Dendritic cell treated with granulocyte-macrophage colony-stimulating factor and Interleukin-4, amounts not matched to agents 40 ng/mL and 50 ng/mL, for 4 days (primary cell): ENCODE results near the gene RAC2.
A peak's percentile ranks its signal among the peaks of the same experiment; 100 is the strongest.

ENCODE experiments used
- H3K27ac Mint-ChIP-seq: one replicate; pipeline ENCODE4 v1.8.0; 2022; ENCODE audit warnings: mild to moderate bottlenecking, mixed read lengths
- H3K27me3 Mint-ChIP-seq: one replicate; pipeline ENCODE4 v1.8.0; 2022; ENCODE audit warnings: mild to moderate bottlenecking, mixed read lengths
- H3K36me3 Mint-ChIP-seq: one replicate; pipeline ENCODE4 v1.8.0; 2022; ENCODE audit warnings: low read depth, mixed read lengths
- H3K4me1 Mint-ChIP-seq: one replicate; pipeline ENCODE4 v1.8.0; 2022; ENCODE audit warnings: low read depth, mixed read lengths
- H3K4me3 Mint-ChIP-seq: one replicate; pipeline ENCODE4 v1.8.0; 2022; ENCODE audit warnings: mild to moderate bottlenecking, moderate library complexity, mixed read lengths
- H3K9me3 Mint-ChIP-seq: one replicate; pipeline ENCODE4 v1.8.0; 2022; ENCODE audit warnings: mixed read lengths
- intact Hi-C: fragments of 100-400 bp; cut with micrococcal nuclease; formaldehyde crosslinking; loops from one replicate; pipeline ENCODE4 v1.15.0; 2022

The RAC2 gene

DNA sequence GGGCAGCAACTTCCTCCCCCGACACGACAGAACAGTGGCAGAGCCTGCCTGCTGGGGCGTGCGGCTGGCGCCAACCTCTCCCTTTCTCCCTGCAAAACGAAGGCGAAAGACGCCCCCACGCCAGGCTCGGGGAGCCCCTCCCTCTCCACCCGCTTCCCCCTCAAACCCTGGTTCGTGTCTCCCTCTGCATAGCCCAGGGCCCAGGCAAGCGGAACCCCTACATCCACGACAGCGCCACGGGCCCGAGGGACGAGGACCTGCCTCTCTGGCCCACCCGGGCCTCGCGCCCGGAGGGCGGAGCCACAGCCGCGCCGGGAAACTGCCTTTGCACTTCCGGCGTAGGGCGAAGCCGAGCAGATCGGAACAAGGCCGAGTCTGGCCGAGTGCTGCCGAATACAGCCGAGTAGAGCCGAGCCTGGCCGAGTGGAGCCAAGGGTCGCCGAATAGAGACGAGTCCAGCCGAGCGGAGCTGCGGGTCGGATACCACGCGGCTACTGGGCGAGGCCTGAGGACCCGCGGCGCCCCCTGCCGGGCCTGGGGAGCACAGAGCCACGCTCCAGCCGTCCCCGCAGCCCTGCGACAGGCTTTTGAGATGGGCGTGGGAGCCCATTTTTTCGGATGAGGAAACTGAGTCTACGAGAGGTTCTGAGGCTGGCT lies 44.8 kb downstream of the RAC2 start:
- H3K4me1 Mint-ChIP-seq: peaks cover 31% of the 10 kb centered on the region
- intact Hi-C loops: loop anchor here (2.0 kb wide), 1 partner anchor 122 kb away; no protein-coding TSS in a partner anchor
- H3K27me3 Mint-ChIP-seq: peaks cover 8% of the 10 kb centered on the region
- H3K36me3 Mint-ChIP-seq: no peaks in the 10 kb centered on the region
- peak overlapping the region; percentile 87 for H3K4me3 Mint-ChIP-seq
- no peaks in the 10 kb centered on the region for H3K9me3 Mint-ChIP-seq
- H3K27ac Mint-ChIP-seq: peak overlapping the region; percentile 88

DNA sequence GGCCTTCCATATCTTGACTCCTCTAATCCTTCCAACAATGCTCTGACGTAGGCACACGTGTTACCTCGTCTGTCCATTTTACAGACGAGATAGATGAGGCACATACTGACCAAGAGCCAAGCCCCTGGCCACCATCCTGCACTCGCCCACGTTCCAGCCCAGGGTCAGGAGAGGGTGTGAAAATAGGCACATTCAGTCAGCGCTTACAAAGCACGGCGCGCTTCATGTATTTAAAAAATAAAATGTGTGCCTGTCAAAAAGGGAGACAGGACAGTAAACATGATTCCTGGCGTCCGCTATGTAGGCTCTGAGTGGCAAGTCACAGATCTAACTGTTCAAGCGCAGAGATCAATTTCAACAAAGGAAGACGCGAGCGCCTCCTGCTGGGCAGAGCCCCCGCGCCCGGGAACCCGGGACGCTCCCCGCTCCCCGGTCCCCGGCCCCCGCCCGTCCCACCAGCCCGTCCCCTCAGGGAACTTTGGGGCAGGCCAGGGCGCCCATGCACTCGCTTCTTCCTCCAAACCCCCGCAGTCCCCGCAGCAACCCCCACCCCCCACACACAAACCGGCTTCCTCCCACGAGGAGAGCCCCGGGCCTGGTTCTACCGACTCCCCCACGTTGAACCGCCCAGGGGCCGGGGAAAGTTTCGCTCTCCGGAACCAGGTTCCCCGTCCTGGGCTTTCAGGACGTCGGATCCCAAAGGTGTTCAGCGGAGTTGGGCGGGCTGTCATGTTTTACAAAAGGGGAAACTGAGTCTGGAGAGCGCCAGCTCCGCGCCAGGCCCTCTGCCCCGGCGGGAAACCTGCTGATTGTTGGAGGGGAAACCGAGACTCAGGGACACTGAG lies 45.6 kb downstream of the RAC2 start:
- Mint-ChIP-seq H3K4me1 (peaks cover 34% of the 10 kb centered on the region), H3K27ac (peak overlapping the region; percentile 88), H3K36me3 (no peaks in the 10 kb centered on the region), H3K4me3 (peak overlapping the region; percentile 87), H3K9me3 (no peaks in the 10 kb centered on the region), H3K27me3 (peaks cover 8% of the 10 kb centered on the region)
- intact Hi-C loops: loop anchor here (1.0 to 2.0 kb wide), 2 partner anchors 32 to 122 kb away; no protein-coding TSS in a partner anchor

DNA sequence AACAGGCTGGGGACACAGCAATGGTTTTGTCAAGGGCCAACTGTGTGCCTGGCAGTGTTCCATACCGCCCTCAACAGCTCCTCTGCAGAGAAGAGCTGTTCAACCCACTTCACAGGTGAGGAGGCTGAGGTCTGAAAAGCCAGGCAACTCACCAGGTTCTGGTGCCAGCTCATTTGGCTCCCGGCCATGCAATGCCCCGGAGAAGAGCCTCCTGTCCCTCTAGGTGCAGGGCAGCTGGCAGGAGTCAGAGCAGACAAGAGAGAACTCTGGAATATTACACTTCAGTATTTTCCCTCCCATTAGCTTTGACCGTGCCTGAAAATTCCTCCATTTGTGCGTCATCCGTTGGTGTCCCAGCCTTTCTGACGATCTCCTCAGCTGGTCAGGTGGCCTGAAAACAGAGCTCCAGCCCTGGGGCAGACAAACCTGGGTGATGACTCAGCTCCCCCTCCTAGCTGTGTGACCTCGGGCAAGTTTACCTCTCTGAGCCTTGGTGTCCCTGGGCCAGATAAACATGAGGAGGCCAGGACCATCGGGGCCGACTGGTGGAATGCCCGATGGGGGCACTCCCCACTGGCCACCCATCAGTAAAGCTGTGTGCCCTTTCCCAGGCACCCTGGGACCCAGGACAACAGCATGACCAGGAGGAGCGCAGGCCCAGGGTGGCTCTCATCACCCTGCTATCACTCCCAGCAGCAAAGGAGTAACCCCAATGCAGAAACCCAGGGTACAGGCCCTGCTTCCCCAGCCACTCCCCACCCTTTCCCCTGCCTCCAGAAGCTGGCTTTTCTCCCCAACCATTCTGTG lies 46.4 kb downstream of the RAC2 start:
- Mint-ChIP-seq H3K36me3 (no peaks in the 10 kb centered on the region), H3K27me3 (peaks cover 8% of the 10 kb centered on the region), H3K9me3 (no peaks in the 10 kb centered on the region), H3K4me1 (peaks cover 35% of the 10 kb centered on the region), H3K27ac (no peak overlapping the region), H3K4me3 (no peak overlapping the region)
- intact Hi-C loops: loop anchor here (1.0 to 2.0 kb wide), 2 partner anchors 31 to 121 kb away; no protein-coding TSS in a partner anchor

DNA sequence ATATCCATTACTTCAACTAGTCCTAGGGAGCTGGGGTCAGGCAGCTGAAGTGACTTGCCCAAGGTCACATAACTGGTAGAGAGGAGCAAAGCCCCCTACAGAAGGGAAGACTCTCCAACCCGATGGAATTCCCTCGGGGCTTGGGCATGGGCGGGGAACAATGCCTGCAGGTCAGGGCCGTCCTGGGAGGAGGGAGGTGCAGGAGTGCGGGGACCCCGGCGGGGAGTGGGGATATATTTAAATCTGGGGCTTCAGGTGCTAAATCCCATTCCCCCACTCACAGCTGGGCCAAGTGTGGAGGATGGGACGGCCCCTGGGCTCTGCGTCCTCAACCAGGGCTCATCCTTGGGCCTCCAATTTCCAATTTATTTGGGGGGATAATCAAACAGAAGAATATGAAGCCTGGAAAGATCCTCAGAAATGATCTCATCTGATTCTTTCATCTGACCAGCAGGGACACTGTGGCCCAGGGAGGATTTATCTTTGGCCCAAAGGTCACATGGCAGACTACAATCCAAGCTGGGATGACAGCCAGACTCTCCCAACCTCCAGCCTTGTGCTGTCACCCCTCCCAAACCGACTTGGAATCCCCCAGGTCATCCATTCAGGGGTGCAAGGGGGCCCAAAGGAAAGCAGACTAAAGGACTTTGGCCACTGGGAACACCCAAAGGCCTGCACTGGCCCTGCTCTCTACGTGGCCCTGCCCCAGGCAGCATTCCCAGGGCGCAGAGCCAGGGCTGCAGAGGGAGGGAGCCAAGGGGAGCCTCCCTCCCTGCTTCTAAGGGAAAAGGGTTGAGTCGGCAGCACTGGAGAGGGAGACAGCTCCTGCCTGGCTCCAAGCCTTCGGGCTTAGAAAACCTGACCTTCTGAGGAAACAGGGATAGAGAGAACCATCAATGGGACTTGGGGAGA lies 47.3 kb downstream of the RAC2 start:
- Mint-ChIP-seq H3K4me1 (peaks cover 35% of the 10 kb centered on the region), H3K27ac (no peak overlapping the region), H3K4me3 (no peak overlapping the region), H3K27me3 (peaks cover 8% of the 10 kb centered on the region), H3K36me3 (no peaks in the 10 kb centered on the region), H3K9me3 (no peaks in the 10 kb centered on the region)
- intact Hi-C loops: no loop called here

DNA sequence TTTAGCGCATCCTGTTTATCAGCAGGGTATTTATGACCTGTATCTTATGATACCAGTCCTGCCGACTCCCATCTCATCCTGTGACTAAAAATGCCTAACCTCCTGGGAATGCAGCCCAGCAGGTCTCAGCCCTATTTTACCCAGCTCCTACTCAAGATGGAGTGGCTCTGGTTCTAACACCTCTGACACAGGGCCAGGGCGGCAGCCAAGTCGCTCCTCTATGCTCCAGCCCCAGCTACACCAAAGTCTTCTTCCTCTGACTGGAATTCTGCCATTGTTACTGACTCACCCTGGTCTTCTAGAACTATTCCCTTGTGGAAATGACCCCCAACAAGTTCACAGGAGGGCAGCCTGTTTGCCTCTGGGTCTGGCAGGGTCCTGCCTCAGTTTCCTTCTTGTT lies 48.1 kb downstream of the RAC2 start:
- peaks cover 33% of the 10 kb centered on the region for H3K4me1 Mint-ChIP-seq
- peaks cover 8% of the 10 kb centered on the region for H3K27me3 Mint-ChIP-seq
- no peak overlapping the region for H3K4me3 Mint-ChIP-seq
- intact Hi-C loops: no loop called here
- H3K9me3 Mint-ChIP-seq: no peaks in the 10 kb centered on the region
- H3K27ac Mint-ChIP-seq: no peak overlapping the region
- H3K36me3 Mint-ChIP-seq: no peaks in the 10 kb centered on the region

DNA sequence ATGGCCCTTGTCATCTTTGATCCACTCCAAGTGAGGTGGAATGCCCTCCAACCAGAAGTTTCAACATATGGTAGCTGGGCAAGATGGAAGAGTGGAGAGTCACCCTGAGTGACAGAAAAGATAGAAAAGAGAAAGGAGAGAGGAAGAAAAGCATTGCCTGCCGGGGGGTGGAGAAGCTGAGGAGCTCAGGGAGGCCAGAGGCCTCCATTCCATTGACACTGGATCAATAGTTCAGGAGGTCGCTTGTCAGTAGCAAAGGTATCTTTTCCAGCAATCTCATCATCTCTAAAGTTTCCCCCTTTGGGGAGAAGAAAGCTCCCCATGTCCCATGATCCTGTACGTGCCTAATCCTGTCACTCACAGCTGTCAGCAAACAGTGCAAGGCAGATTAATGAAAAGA lies 49.3 kb downstream of the RAC2 start:
- no peak overlapping the region for H3K27ac Mint-ChIP-seq
- H3K4me1 Mint-ChIP-seq: peaks cover 26% of the 10 kb centered on the region
- peaks cover 8% of the 10 kb centered on the region for H3K27me3 Mint-ChIP-seq
- no peak overlapping the region for H3K4me3 Mint-ChIP-seq
- no peaks in the 10 kb centered on the region for H3K36me3 Mint-ChIP-seq
- intact Hi-C loops: no loop called here
- no peaks in the 10 kb centered on the region for H3K9me3 Mint-ChIP-seq

DNA sequence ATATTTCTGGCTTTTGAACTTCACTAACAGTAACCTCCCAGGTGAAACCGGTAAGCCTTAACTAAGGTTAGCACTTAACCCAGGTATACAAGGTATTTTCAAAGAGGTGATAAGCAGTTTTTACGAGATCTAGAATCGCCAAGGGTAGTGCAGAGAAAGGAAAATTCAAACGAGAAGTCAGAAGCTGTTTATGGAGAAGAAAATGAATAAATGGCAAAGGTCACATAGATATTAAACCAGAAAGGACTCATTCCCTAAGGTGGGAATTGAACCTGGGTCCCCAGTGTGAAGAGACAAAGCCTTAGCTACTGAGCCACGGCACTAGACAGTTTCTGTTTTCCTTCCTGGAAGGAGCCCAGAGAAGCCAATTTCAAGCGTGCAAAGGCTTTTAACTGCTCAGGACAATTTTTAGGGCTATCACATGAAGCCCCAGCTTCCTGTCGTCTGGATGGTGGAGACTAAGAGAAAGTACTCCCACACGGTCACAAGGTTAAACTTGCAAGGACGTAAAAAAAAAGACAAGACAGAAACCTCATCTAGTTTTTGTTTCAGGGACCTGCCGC lies 50.4 kb downstream of the RAC2 start:
- no peaks in the 10 kb centered on the region for H3K36me3 Mint-ChIP-seq
- H3K4me1 Mint-ChIP-seq: peaks cover 16% of the 10 kb centered on the region
- H3K4me3 Mint-ChIP-seq: no peak overlapping the region
- peaks cover 8% of the 10 kb centered on the region for H3K27me3 Mint-ChIP-seq
- H3K27ac Mint-ChIP-seq: no peak overlapping the region
- intact Hi-C loops: no loop called here
- no peaks in the 10 kb centered on the region for H3K9me3 Mint-ChIP-seq

DNA sequence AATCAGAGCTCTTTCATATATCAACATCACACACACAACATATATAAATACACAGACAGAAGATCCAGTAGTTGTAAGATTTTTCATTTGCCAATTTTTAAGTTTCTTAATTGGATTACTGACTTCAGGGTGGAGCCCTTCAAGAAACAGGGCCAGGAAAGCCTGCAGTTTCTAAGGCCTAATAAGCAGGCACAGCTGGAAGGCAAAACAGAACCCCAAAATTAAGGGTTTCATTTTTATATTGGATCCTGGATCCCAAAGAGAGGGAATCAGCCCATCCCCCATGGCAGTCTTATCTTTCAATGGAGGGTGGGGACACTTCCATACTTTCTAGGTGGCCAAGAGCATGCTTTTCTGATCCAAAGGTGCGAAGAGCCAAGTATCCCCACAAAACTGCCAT lies 51.3 kb downstream of the RAC2 start:
- Mint-ChIP-seq H3K9me3 (no peaks in the 10 kb centered on the region), H3K4me1 (peaks cover 20% of the 10 kb centered on the region), H3K36me3 (no peaks in the 10 kb centered on the region), H3K4me3 (no peak overlapping the region), H3K27ac (no peak overlapping the region), H3K27me3 (peaks cover 17% of the 10 kb centered on the region)
- intact Hi-C loops: no loop called here

DNA sequence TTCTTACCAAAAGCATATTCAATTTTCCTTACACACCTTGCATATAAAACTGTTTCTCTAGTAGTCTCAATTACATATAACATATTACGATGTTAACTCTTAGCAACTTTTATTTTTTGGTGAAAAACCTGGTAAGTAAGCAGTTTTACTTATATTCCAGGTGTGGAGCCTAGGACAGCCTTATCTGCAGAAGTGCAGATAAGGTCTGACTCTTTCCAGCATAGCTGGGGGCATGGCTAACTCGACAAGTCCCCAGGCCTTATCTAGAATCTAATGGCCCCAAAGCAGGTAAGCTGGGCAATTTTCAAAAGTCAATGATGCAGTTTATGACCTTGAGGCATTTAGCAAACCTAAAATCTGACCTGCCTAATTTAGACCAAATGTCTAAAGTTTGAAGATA lies 51.9 kb downstream of the RAC2 start:
- H3K27ac Mint-ChIP-seq: no peak overlapping the region
- intact Hi-C loops: no loop called here
- H3K4me1 Mint-ChIP-seq: peaks cover 21% of the 10 kb centered on the region
- H3K9me3 Mint-ChIP-seq: no peaks in the 10 kb centered on the region
- peaks cover 20% of the 10 kb centered on the region for H3K27me3 Mint-ChIP-seq
- H3K36me3 Mint-ChIP-seq: no peaks in the 10 kb centered on the region
- H3K4me3 Mint-ChIP-seq: no peak overlapping the region

DNA sequence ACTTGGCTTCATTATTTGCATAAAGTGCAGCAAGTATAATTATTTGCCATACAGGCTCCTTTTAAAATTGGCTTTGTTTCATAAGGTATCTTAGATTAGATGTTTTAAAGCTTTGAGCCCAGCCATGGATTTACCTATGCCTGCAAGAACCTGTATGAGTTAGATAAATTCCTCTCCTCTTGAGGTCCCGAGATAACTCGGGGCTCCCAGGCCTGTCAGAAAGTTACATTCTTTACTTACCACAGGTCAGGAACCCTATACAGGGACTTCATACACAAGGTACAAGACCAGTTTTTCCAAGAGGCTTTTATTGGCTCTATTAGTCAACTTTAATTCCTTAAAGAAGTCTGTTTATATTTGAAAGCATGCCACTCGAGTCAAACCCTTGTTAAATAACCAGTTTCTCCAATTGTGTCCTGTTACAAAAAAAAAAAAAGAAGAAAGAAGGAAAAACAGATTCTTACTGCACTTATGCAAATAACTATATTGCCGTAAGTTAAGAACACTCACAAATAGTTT lies 53.7 kb downstream of the RAC2 start:
- Mint-ChIP-seq H3K27ac (no peak overlapping the region), H3K27me3 (peaks cover 23% of the 10 kb centered on the region), H3K36me3 (no peaks in the 10 kb centered on the region), H3K9me3 (no peaks in the 10 kb centered on the region), H3K4me3 (no peak overlapping the region), H3K4me1 (peaks cover 26% of the 10 kb centered on the region)
- intact Hi-C loops: no loop called here

DNA sequence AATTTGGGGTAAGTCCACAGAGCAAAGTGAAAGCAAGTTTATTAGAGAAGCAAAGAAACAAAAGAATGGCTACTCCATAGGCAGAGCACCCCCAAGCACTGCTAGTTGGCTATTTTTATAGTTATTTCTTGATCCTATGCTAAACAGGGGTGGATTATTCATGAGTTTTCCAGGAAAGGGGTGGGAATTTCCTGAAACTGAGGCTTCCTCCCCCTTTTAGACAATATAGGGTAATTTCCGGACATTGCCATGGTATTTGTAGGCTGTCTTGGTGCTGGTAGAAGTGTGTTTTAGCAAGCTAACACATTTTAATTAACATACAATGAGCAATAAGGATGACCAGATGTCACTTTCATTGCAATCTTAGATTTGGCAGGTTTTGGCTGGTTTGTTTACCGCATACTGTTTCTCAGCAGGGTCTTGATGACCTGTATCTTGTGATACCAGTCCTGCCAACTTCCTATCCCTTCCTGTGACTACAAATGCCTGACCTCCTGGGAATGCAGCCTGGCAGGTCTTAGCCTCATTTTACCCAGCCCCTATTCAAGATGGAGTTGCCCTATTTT lies 55.1 kb downstream of the RAC2 start:
- intact Hi-C loops: no loop called here
- no peak overlapping the region for H3K27ac Mint-ChIP-seq
- no peak overlapping the region for H3K4me3 Mint-ChIP-seq
- peaks cover 26% of the 10 kb centered on the region for H3K4me1 Mint-ChIP-seq
- no peaks in the 10 kb centered on the region for H3K36me3 Mint-ChIP-seq
- H3K9me3 Mint-ChIP-seq: no peaks in the 10 kb centered on the region
- peaks cover 32% of the 10 kb centered on the region for H3K27me3 Mint-ChIP-seq

DNA sequence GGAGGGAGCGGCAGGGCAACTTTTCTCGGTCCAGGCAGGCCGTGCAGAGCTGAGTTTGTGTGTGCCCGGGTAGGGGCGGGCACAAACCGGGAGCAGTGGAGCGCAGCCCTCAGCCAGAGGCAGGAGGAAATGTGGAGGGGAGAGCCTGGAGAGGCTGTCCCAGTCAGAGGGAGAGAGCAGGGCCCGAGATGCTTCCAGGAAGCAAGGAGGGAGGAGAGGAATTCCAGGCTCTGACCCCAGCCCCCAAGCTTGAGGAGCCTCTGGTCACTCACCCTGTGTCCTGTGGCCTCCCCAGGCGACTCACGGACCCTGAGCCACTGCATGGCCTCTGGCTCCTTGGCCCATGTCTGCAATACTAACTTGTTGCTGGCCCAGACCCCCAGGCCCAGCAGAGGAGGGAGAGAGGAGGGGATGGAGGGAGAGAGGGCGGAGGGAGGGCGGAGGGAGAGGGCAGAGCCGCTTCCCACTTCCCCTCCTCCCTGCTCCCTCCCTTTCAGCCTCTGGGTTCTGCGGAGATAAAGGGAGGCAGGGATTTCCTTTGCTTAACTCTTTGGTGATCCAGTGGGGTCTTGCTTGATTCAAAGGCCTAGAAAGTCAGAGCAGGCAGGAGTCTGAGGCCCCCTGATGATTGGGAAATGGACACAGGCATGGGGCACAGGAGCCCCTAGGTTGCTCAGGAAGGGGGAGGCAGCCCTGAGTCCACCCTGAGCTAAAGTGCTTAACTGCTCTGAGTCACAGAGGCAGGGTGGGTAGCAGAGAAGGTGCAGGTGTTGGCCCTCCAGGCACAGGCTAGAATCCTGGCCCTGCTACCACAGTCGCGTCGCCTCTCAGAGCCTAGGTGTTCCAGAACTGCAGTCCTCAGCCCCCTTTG lies 55.9 kb downstream of the RAC2 start, which contains the start of gene C1QTNF6:
TSS of gene C1QTNF6 (minus strand) at position 357 of the 871 bp plus-strand sequence. CDS start at position 323, 34 bp downstream.
- intact Hi-C loops: no loop called here
- Mint-ChIP-seq H3K36me3 (no peaks in the 10 kb centered on the region), H3K4me3 (no peak within 1 kb of the TSS), H3K4me1 (peaks cover 21% of the 10 kb centered on the region), H3K27ac (peak within 1 kb of the TSS; percentile 30), H3K27me3 (peaks cover 36% of the 10 kb centered on the region), H3K9me3 (no peaks in the 10 kb centered on the region)
